IPS-18a (cell line): ENCODE results near the gene TXK.

Experiments used
- H3K27ac ChIP-seq: one replicate; pipeline ENCODE4 v1.5.1; 2013; ENCODE audit warnings: low read length
- H3K27me3 ChIP-seq: one replicate; pipeline ENCODE4 v1.6.1; 2013; ENCODE audit warnings: mild to moderate bottlenecking, low read length; ENCODE audit not compliant: control insufficient read depth, insufficient read depth
- H3K36me3 ChIP-seq: one replicate; pipeline ENCODE4 v1.6.1; 2013; ENCODE audit warnings: low read depth, low read length; ENCODE audit not compliant: control insufficient read depth
- H3K4me1 ChIP-seq: one replicate; pipeline ENCODE4 v1.6.1; 2013; ENCODE audit warnings: low read depth, low read length; ENCODE audit not compliant: control insufficient read depth
- H3K4me3 ChIP-seq: one replicate; pipeline ENCODE4 v1.5.1; 2013; ENCODE audit warnings: low read length
- H3K9ac ChIP-seq: one replicate; pipeline ENCODE4 v1.6.1; 2013; ENCODE audit warnings: mild to moderate bottlenecking, low read length, moderate library complexity
- H3K9me3 ChIP-seq: one replicate; pipeline ENCODE4 v1.6.1; 2013; ENCODE audit warnings: low read depth, low read length; ENCODE audit not compliant: control insufficient read depth

TXK gene

GRCh38 chr4:48071191-48071590 lies 62.9 kb downstream of the TXK start:
- H3K9me3 ChIP-seq, result no peaks in the 10 kb centered on the region
- no peaks in the 10 kb centered on the region for H3K36me3 ChIP-seq
- no peak overlapping the region for H3K9ac ChIP-seq
- no peaks in the 10 kb centered on the region for H3K27me3 ChIP-seq
- H3K4me3 ChIP-seq, result no peak overlapping the region
- no peak overlapping the region for H3K27ac ChIP-seq
- no peaks in the 10 kb centered on the region for H3K4me1 ChIP-seq

GRCh38 chr4:48069026-48069425 lies 65.0 kb downstream of the TXK start:
- Histone ChIP-seq H3K27ac (no peak overlapping the region), H3K27me3 (no peaks in the 10 kb centered on the region), H3K4me1 (no peaks in the 10 kb centered on the region), H3K4me3 (no peak overlapping the region), H3K9ac (no peak overlapping the region), H3K9me3 (no peaks in the 10 kb centered on the region), H3K36me3 (no peaks in the 10 kb centered on the region)

- H3K4me1 ChIP-seq, result no peaks in the 10 kb centered on the region
- no peak overlapping the region for H3K27ac ChIP-seq
- no peaks in the 10 kb centered on the region for H3K27me3 ChIP-seq
- no peak overlapping the region for H3K4me3 ChIP-seq
- no peaks in the 10 kb centered on the region for H3K36me3 ChIP-seq
- H3K9me3 ChIP-seq, result no peaks in the 10 kb centered on the region
- no peak overlapping the region for H3K9ac ChIP-seq
These were observed 65.9 kb downstream of the TXK start for GRCh38 chr4:48068182-48068581.

- Histone ChIP-seq H3K27me3 (no peaks in the 10 kb centered on the region), H3K9ac (no peak overlapping the region), H3K4me1 (no peaks in the 10 kb centered on the region), H3K36me3 (no peaks in the 10 kb centered on the region), H3K27ac (no peak overlapping the region), H3K4me3 (no peak overlapping the region), H3K9me3 (no peaks in the 10 kb centered on the region)
These were observed 66.5 kb downstream of the TXK start for GRCh38 chr4:48067536-48067935.

GRCh38 chr4:48065587-48066052 lies 68.4 kb downstream of the TXK start:
- no peak overlapping the region for H3K4me3 ChIP-seq
- H3K9ac ChIP-seq, result no peak overlapping the region
- no peaks in the 10 kb centered on the region for H3K27me3 ChIP-seq
- no peak overlapping the region for H3K27ac ChIP-seq
- H3K4me1 ChIP-seq, result no peaks in the 10 kb centered on the region
- H3K9me3 ChIP-seq, result no peaks in the 10 kb centered on the region
- H3K36me3 ChIP-seq, result no peaks in the 10 kb centered on the region

GRCh38 chr4:48064349-48064748 lies 69.7 kb downstream of the TXK start:
- Histone ChIP-seq H3K4me1 (no peaks in the 10 kb centered on the region), H3K36me3 (no peaks in the 10 kb centered on the region), H3K27ac (no peak overlapping the region), H3K9ac (no peak overlapping the region), H3K27me3 (no peaks in the 10 kb centered on the region), H3K9me3 (no peaks in the 10 kb centered on the region), H3K4me3 (no peak overlapping the region)

GRCh38 chr4:48058617-48059530 lies 75.2 kb downstream of the TXK start:
- Histone ChIP-seq H3K9me3 (no peaks in the 10 kb centered on the region), H3K27ac (no peak overlapping the region), H3K27me3 (no peaks in the 10 kb centered on the region), H3K4me3 (no peak overlapping the region), H3K9ac (no peak overlapping the region), H3K36me3 (no peaks in the 10 kb centered on the region), H3K4me1 (no peaks in the 10 kb centered on the region)

GRCh38 chr4:48051078-48051477 lies 83.0 kb downstream of the TXK start:
- H3K27me3 ChIP-seq, result no peaks in the 10 kb centered on the region
- H3K4me1 ChIP-seq, result no peaks in the 10 kb centered on the region
- no peak overlapping the region for H3K4me3 ChIP-seq
- H3K9ac ChIP-seq, result no peak overlapping the region
- no peaks in the 10 kb centered on the region for H3K36me3 ChIP-seq
- H3K9me3 ChIP-seq, result no peaks in the 10 kb centered on the region
- no peak overlapping the region for H3K27ac ChIP-seq

- Histone ChIP-seq H3K4me1 (no peaks in the 10 kb centered on the region), H3K36me3 (no peaks in the 10 kb centered on the region), H3K9ac (no peak overlapping the region), H3K4me3 (no peak overlapping the region), H3K27me3 (no peaks in the 10 kb centered on the region), H3K27ac (no peak overlapping the region), H3K9me3 (no peaks in the 10 kb centered on the region)
These were observed 84.6 kb downstream of the TXK start for GRCh38 chr4:48049483-48049882.

- Histone ChIP-seq H3K9ac (no peak overlapping the region), H3K9me3 (no peaks in the 10 kb centered on the region), H3K4me1 (no peaks in the 10 kb centered on the region), H3K27ac (no peak overlapping the region), H3K27me3 (no peaks in the 10 kb centered on the region), H3K36me3 (no peaks in the 10 kb centered on the region), H3K4me3 (no peak overlapping the region)
These were observed 86.2 kb downstream of the TXK start for GRCh38 chr4:48047896-48048295.

GRCh38 chr4:48047421-48047844 lies 86.6 kb downstream of the TXK start:
- Histone ChIP-seq H3K27me3 (no peaks in the 10 kb centered on the region), H3K4me3 (no peak overlapping the region), H3K4me1 (no peaks in the 10 kb centered on the region), H3K9ac (no peak overlapping the region), H3K9me3 (no peaks in the 10 kb centered on the region), H3K36me3 (no peaks in the 10 kb centered on the region), H3K27ac (no peak overlapping the region)

GRCh38 chr4:48046059-48046458 lies 88.0 kb downstream of the TXK start:
- Histone ChIP-seq H3K4me1 (no peaks in the 10 kb centered on the region), H3K4me3 (no peak overlapping the region), H3K36me3 (no peaks in the 10 kb centered on the region), H3K9ac (no peak overlapping the region), H3K27ac (no peak overlapping the region), H3K9me3 (no peaks in the 10 kb centered on the region), H3K27me3 (no peaks in the 10 kb centered on the region)
